GM18526 (cell line): ENCODE data around the gene JMJD1C.
A peak's percentile ranks its signal among the peaks of the same experiment; 100 is the strongest.

Experiments
- POLR2A ChIP-seq: IDR thresholded peaks from 3 replicates; pipeline ENCODE4 v1.6.1; 2011; ENCODE audit not compliant: insufficient read length; ENCODE audit errors: extremely low read depth

Gene JMJD1C

DNA sequence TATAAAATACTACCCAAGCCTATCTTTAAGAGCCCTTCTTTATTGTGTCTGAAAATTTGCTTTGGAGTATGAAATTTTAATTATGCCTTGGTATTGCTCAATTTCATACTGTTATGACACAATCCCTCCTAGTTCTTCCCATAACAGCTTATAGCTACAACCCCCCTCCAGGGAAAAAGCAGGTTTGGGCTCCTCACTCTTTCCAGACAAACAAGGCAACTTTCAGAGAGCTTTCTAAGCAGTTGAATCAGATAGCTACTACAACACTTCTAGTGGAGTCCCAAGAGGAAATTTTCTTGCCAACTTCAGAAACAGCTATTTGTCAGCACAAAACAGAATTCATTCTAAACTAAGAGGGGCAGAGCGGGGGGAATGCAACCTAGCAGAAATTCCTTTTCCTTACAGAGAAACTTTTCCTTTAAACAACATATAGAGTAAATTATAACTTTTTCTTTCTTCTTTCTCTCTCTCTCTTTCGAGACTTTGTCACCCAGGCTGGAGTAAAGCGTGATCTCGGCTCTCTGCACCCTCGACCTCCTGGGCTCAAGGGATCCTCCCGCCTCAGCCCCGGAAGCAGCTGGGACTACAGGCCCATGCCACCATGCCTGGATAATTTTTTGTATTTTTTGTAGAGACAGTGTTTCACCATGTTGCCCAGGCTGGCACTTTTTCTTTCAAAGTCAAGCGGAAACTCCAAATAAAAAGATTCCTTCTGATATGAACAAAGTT is 26.0 kb upstream of the JMJD1C start:
- TF ChIP-seq POLR2A = no peak

DNA sequence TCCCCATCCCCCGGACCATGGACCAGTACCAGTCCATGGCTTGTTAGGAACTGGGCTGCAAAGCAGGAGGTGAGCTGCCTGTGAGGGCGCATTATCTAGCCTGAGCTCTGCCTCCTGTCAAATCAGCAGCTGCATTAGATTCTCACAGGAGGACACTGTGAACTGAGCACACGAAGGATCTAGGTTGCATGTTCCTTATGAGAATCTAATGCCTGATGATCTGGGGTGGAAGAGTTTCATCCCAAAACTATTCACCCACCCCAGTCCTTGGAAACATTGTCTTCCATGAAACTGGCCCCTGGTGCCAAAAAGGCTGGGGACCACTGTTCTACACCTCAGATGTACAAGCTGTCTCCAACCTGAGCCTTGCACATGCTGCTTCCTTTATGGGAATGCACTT is 24.1 kb upstream of the JMJD1C start:
- no peak for TF ChIP-seq POLR2A

DNA sequence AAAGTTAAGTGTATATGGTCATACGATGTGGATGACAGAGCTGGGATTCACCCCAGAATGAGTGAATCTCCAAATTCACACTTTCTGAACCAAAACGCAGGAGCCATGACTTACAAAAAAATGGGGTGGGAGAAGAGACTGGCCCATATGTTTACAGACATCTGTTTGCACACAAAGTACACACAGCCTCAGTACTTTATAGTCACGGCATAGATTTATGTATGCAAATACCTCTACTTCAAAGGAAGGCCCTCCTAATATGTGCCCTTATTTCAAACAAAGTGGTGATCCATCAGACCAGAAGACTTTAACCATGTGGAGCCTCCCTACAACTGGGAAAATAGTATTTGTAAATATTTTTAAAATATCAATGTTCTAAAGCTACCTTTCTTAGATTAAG is 22.2 kb upstream of the JMJD1C start:
- no peak for TF ChIP-seq POLR2A

DNA sequence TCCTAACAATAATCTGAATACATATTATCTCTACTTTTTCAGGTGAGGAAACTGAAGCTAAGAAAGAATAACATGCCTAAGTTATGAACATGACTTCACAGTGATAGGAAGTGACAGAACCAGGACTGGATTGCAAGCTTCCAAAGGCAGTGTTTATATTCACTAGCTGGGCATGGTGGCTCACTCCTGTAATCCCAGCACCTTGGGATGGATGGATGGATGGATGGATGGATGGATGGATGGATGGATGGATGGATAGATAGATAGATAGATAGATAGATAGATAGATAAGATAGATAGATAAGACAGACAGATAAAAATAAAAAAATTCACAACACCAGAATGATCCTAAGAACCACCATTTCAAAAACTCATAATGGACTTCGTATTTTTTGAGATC is 18.2 kb upstream of the JMJD1C start:
- TF ChIP-seq POLR2A = no peak

DNA sequence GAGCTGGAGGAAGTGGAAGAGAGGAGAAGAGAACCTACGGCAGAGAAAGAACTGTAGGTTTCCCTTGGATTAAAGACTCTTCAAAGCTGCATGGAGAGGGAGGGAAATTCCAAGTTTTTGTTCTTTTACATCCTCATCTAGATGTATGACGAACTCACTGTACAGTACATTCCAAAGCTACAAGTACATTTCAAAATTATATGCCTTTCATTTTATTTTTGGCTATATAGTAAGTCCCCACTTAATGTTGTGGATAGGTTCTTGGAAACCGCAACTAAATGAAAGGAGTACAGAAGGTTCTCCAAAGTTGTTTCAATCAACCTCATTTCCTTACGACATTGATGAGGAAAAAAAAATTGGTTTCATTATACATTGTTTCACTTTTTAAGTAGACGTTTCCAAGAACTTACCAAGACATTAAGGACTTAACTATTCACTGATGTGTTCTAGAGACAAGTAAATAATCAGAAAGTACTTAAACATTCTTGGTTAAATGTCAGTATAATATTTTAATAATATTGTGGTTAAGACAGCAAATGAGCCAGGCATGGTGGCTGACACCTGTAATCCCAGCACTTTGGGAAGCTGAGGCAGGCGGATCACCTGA is 16.1 kb upstream of the JMJD1C start:
- no peak for TF ChIP-seq POLR2A

DNA sequence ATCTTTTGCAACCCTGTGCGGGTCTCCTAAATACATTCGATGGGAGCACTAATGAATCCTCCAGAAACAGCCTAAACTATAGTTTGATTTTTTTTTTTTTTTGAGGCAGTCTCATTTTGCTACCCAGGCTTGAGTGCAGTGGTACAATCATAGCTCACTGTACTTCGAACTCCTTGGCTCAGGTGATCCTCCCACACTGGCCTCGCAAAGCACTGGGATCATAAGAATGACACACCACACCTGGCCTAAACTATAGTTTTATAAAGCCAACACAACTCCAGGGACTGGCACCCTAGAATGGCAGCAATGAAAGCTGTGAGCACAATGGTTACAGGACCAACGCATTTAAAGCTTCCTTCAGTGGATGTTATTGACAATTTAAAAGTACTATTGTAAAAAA is 14.5 kb upstream of the JMJD1C start:
- no peak for TF ChIP-seq POLR2A

DNA sequence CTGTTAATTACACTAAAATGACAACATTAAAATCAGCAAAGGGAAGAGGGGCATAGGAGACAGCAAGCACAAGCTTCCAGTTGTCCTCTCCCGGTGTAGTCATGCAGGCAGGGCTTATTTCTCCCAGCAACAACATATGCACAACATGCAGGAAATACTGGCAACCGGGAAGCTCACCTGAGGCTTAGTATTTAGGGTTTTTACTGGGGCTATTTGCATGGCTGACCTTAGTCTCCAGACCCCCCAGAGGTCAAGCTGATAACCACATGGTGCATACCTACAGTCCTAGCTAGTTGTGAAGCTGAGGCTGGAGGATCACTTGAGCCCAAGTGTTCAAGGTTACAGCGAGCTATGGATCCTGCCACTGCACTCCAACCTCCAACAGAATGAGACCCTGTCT is 12.8 kb upstream of the JMJD1C start:
- no peak for TF ChIP-seq POLR2A

DNA sequence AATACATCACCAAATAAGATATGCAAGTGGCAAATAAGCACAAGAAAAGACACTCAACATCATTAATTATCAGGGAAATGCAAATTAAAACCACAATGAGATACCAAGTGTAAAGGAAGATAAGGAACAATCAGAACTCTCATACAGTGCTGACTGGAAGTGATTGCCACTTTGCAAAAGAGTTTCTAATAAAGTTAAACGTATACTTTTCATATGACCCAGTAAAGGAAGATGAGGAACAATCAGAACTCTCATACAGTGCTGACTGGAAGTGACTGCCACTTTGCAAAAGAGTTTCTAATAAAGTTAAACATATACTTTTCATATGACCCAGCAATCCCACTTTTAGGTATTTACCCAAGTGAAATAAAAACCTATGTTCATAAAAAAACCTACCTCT is 12.2 kb upstream of the JMJD1C start:
- TF ChIP-seq POLR2A = no peak

DNA sequence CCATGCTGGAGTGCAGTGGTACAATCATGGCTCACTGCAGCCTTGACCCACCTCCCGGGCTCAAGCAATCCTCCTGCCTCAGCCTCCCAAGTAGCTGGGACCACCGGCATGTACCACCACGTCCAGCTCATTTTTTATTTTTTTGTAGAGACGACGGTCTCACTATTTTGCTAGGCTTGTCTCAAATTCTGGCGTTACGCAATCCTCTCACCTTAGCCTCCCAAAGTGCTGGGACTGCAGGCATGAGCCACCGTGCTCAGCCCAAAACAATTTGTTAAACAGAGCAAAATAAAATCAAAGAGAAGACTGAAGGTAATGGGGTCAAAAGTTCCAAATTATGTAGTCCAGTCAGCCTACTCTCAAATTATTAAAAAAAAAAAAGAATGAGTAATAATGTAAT is 8.7 kb upstream of the JMJD1C start:
- no peak for TF ChIP-seq POLR2A

DNA sequence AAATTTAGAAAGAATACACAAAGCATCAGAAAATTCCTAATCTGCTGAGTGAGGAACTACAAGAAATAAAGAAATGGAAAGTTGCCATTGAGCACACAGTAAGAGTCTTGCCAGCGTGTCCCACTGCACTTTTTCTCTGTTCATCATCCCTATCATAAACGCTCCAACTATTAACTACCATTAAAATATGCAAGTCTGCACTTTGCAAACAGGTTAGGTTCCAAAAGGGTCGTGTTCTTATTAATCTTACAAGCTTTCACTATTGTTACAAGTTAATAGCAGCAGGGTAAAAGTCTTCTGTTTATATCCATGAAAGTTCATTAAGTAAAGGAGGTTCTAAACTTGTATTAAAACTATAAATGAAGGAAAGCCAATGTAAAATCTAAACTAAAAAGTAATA is 5.2 kb upstream of the JMJD1C start:
- no peak for TF ChIP-seq POLR2A

DNA sequence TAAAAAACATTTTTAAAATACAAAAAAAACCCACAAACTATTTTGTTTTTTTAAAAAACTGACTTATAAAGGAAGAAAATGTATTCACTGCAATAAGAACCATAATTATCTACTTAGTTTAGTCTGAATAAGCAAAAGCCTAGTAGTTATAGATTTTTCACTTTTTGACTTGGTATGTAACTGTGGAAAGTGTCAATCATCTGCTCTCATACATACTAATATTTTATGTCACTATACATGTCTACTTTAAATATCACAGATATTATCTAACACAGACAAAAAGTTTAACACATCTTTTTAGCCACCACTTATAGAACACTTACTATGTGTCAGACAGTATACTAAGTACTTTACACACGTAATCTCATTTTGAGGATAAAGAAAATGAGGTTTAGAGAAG is 3.2 kb upstream of the JMJD1C start:
- no peak for TF ChIP-seq POLR2A

DNA sequence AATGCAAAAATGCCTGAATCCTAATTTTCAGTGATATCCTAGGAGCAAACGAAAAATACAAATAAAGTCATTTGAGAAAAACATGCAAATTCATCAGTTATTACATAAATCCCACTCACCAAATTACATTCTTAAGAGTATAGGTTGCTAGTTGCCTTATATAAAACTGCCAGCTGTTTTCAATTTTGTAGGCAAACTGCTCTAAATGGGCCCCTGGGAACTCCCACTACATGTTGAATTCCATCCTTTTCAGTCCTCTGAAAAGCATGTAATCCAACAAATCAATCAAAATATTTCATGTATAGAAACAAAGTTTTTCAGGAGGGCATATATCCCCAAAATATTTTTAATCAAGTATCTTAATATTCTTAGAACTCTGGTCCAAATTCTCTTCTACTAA is 2.1 kb upstream of the JMJD1C start:
- TF ChIP-seq POLR2A = no peak

DNA sequence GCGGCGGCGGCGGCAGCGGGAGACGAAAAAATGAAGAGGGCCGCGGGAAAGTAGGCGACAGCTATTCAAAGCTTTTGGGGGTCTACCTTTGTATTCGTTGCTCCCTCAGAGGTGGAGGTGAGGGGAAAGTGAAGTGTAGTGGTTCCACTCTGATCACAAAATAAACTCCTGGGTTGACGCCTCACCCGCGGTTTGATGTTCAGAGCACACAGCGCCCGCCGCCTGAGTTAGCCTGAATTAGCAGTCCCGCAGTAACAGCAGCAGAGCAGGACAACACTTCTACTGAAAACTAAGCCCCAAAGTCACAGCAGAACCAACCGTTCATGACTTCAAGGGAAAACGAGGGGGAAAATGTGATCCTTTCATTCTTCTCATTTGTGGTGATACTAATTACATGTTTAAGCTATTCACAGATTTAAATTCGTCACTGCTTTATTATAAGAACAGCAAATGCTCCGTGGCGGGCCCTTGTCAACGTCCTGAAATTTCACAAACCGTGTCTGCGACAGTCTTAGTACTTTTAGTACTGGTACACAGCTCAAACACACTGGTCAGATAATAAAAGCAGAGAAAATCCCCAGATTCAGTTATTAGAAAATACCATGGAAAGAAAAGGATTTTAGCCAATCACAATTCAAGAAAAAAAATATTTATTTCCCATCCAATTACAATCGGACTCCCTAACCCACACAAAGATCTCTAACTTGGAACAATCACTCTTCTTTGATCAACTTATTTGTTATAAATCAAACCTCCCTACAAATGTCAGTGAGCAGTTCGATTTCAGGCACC is 563 bp upstream of the JMJD1C start:
- peak; percentile 0 for TF ChIP-seq POLR2A

DNA sequence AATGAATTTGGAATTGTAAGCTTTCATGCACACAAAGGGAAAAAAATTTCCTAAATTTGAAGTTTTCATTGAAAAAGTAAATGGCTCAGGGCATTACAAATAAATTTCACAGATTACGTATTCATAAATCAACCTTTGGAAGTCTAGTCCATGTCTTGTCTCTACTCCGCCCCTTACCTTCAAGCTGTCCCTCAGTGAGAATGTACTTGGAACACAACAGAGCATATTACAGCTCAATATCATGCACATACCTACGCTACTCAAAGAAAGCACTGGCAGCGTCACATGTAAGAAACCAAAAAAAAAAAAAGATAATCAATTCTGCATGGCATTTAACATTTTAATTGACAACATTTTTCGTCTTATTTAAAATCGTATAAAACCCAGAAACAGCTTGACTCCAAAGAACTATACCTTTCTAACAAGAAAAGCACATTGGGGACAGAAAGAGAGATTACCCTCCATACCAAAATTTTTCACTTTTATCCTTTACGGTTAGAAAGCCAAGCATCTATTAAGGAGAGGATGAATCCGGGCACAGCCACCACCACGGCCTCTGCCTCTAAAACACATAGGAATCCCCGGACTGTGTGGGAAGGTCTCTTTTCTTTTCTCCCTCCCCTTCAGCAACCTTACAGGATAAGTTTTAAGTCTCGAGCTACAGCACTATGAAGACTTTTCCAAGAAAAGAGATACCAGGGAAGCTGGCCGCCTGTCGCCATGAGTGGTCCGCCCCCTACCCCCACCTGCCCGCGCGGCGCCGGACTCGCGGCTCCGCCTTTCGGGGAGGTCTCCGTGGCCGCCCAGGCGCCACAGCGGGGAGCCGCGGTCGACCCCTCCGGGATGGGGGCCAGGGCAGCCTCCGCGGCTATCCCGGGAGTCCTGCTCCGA is 1.1 kb downstream of the JMJD1C start:
- TF ChIP-seq POLR2A = no peak

DNA sequence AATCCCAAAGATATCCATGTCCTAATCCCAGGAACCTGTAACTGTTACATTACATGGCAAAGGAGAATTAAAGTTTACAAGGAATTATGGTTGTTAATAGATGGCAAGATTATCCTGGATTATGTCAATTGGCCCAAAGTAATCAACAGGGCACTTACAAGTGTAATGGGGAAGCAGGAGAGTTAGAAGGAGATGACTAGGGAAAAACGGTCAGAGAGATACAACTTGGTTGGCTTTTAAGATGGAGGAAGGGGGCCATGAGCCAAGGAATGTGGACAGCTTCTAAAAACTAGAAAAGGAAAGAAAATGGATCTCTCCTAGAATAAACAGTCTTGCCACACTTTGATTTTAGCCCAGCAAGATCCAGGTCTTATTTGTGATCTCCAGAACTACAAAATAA is 3.3 kb downstream of the JMJD1C start:
- TF ChIP-seq POLR2A = no peak
